Panc1 (cell line): Measurements from ENCODE around the gene MRM1.

Experiments used
- TF ChIP-seq, protein P1 (sequence below): fragments of 450-650 bp; IDR thresholded peaks from 2 replicates; pipeline ENCODE4 v1.5.1; 2017; ENCODE audit warnings: mild to moderate bottlenecking
- TF ChIP-seq, protein P2 (sequence below), 2 experiments: IDR thresholded peaks; 2 replicates each; pipeline ENCODE4 v1.6.1; 2011 to 2012; ENCODE audit warnings: low read depth in 2 of 2, control low read depth in 1 of 2, low read length in 1 of 2, mild to moderate bottlenecking in 1 of 2, moderate library complexity in 1 of 2; ENCODE audit not compliant: insufficient read depth in 1 of 2

DNA sequence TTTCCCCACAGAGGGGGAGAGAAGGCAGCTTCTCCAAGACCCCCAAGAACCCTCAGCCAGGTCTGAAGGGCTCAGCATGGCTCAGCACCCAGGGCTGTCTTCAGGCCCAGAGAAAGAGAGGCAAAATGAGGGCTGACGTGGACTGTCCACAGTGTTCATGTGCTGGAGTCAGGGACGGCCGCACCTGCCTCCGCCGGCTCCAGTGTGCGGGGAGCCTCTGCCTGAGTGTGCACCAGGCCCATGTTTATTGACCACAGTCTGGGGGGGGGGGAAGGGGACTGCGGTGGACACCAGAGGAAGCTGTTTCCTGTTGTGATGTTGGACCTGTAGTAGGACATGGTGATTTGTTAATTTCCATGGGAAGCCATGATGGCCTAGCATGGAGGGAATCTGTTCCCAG is 6.9 kb downstream of the MRM1 start:
- TF ChIP-seq, protein P1, sequence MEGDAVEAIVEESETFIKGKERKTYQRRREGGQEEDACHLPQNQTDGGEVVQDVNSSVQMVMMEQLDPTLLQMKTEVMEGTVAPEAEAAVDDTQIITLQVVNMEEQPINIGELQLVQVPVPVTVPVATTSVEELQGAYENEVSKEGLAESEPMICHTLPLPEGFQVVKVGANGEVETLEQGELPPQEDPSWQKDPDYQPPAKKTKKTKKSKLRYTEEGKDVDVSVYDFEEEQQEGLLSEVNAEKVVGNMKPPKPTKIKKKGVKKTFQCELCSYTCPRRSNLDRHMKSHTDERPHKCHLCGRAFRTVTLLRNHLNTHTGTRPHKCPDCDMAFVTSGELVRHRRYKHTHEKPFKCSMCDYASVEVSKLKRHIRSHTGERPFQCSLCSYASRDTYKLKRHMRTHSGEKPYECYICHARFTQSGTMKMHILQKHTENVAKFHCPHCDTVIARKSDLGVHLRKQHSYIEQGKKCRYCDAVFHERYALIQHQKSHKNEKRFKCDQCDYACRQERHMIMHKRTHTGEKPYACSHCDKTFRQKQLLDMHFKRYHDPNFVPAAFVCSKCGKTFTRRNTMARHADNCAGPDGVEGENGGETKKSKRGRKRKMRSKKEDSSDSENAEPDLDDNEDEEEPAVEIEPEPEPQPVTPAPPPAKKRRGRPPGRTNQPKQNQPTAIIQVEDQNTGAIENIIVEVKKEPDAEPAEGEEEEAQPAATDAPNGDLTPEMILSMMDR, result no peak
- TF ChIP-seq, protein P2, sequence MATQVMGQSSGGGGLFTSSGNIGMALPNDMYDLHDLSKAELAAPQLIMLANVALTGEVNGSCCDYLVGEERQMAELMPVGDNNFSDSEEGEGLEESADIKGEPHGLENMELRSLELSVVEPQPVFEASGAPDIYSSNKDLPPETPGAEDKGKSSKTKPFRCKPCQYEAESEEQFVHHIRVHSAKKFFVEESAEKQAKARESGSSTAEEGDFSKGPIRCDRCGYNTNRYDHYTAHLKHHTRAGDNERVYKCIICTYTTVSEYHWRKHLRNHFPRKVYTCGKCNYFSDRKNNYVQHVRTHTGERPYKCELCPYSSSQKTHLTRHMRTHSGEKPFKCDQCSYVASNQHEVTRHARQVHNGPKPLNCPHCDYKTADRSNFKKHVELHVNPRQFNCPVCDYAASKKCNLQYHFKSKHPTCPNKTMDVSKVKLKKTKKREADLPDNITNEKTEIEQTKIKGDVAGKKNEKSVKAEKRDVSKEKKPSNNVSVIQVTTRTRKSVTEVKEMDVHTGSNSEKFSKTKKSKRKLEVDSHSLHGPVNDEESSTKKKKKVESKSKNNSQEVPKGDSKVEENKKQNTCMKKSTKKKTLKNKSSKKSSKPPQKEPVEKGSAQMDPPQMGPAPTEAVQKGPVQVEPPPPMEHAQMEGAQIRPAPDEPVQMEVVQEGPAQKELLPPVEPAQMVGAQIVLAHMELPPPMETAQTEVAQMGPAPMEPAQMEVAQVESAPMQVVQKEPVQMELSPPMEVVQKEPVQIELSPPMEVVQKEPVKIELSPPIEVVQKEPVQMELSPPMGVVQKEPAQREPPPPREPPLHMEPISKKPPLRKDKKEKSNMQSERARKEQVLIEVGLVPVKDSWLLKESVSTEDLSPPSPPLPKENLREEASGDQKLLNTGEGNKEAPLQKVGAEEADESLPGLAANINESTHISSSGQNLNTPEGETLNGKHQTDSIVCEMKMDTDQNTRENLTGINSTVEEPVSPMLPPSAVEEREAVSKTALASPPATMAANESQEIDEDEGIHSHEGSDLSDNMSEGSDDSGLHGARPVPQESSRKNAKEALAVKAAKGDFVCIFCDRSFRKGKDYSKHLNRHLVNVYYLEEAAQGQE (IDR thresholded peaks at IDR 0.05; ENCODE audit: insufficient read depth in 1 of 2, low read depth in 2 of 2, low read length in 1 of 2), result no peak
